PC-9 (cell line): ENCODE measurements around the gene HSPA9. TPM values are rescaled to one million over a fixed set of nuclear protein-coding genes. Genes with fewer than 3 reads are reported as not detected.

Experiments
- BruUV-seq: library from RNA; stranded (reverse); fragments of 400-500 nt; replicated peaks from 2 replicates; lab custom pipeline; 2021; lab: Mats Ljungman, UMichigan
- CTCF ChIA-PET: fragments of 300-600 bp; sonication (Branson Sonifier 250); formaldehyde crosslinking; loops from one replicate; lab custom pipeline; 2022; ENCODE audit warnings: antibody characterized with exemption; lab: Charles Lee
- POLR2A ChIA-PET: fragments of 300-600 bp; sonication (Branson Sonifier 250); formaldehyde crosslinking; loops from one replicate; lab custom pipeline; 2022; ENCODE audit warnings: antibody characterized with exemption; ENCODE audit not compliant: unreplicated experiment; lab: Charles Lee
- DNase-seq, 2 experiments: peaks; one replicate each; pipeline versions ENCODE4 v3.0.0 to v3.0.0-alpha.2; 2015 to 2022; ENCODE audit warnings: mixed read lengths in 1 of 2
- H2AFZ ChIP-seq: fragments of 200-600 bp; sonication (generic); 2 replicates; pipeline ENCODE4 v1.8.1; 2017; ENCODE audit warnings: antibody characterized with exemption
- H3F3A ChIP-seq: fragments of 200-600 bp; sonication (generic); 2 replicates; pipeline ENCODE4 v1.8.1; 2017; ENCODE audit warnings: antibody characterized with exemption, mild to moderate bottlenecking, low read depth; ENCODE audit not compliant: insufficient read depth
- H3K27ac ChIP-seq: fragments of 200-600 bp; sonication (generic); 2 replicates; pipeline ENCODE4 v1.6.1; 2016; ENCODE audit warnings: mixed run types
- H3K27me3 ChIP-seq: fragments of 200-600 bp; sonication (generic); 2 replicates; pipeline ENCODE4 v1.6.1; 2016; ENCODE audit warnings: low read depth, mixed run types; ENCODE audit not compliant: insufficient read depth
- H3K36me3 ChIP-seq: fragments of 200-600 bp; sonication (generic); 2 replicates; pipeline ENCODE4 v1.6.1; 2016; ENCODE audit warnings: low read depth, mixed run types
- H3K4me1 ChIP-seq: fragments of 200-600 bp; sonication (generic); replicated peaks from 2 replicates; pipeline ENCODE4 v1.6.1; 2016; ENCODE audit warnings: mixed run types; ENCODE audit not compliant: insufficient read depth
- H3K4me2 ChIP-seq: fragments of 200-600 bp; sonication (generic); 2 replicates; pipeline ENCODE4 v1.6.1; 2017; ENCODE audit warnings: mixed run types
- H3K4me3 ChIP-seq: fragments of 200-600 bp; sonication (generic); 2 replicates; pipeline ENCODE4 v1.6.1; 2016; ENCODE audit warnings: mixed run types
- H3K79me2 ChIP-seq: fragments of 200-600 bp; sonication (generic); 2 replicates; pipeline ENCODE4 v1.6.1; 2017; ENCODE audit warnings: low read depth, mixed run types
- H3K9me2 ChIP-seq: fragments of 200-600 bp; sonication (generic); 2 replicates; pipeline ENCODE4 v1.8.1; 2017; ENCODE audit warnings: mild to moderate bottlenecking; ENCODE audit not compliant: insufficient read depth
- H3K9me3 ChIP-seq: fragments of 200-600 bp; sonication (generic); 2 replicates; pipeline ENCODE4 v1.8.1; 2016; ENCODE audit warnings: low read depth; ENCODE audit not compliant: insufficient read depth
- H4K20me1 ChIP-seq: fragments of 200-600 bp; sonication (generic); 2 replicates; pipeline ENCODE4 v1.8.1; 2017; ENCODE audit not compliant: insufficient read depth
- EZH2 ChIP-seq: fragments of 200-600 bp; sonication (generic); IDR thresholded peaks from 2 replicates; pipeline ENCODE4 v1.8.0; 2017; ENCODE audit warnings: antibody characterized with exemption, low read depth
- intact Hi-C: fragments of 100-400 bp; cut with micrococcal nuclease; formaldehyde crosslinking; loops from one replicate; pipeline ENCODE4 v1.10.0; 2022; ENCODE audit not compliant: unreplicated experiment
- total RNA-seq: library from RNA; stranded (reverse); gene quantifications from 2 replicates; pipeline ENCODE4 v1.2.3, GENCODE V29; 2021
- TF ChIP-seq, protein P1 (sequence below): fragments of 200-600 bp; sonication (generic); conservative IDR thresholded peaks from 2 replicates; pipeline ENCODE4 v1.6.1; 2017; ENCODE audit warnings: mixed run types, antibody characterized with exemption, mild to moderate bottlenecking, moderate library complexity

HSPA9 gene
- total RNA-seq, 1 experiment from 2014 or later = 256 TPM

DNA sequence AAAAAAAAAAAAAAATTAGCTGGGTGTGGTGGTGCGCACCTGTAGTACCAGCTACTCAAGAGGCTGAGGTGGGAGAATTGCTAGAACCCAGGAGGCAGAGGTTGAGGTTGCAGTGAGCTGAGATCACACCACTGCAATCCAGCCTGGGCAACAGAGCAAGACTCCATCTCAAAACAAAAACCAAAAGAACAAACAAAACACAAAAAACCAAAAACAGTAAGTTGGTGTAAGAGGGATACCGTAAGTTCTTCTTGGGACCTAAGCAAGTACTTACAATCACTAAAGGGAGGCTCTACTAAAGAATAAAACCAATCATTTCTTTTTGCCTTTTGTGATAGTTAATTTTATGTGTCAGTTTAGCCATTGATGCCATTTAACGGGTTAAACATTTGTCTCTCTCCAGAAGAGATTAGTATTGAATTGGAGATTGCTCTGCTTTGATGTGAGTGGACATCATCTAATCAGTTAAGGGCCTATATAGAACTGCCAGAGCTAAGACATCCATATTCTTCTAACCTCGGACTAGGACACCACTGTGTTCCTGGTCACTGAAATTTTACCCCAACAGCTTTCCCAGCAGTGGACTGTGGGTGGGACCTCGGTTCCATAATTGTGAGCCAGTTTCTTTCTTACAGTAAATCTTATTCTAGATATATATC, 21.6 kb downstream of the HSPA9 start:
- no peak for DNase-seq
- Histone ChIP-seq H2AFZ (no peak overlapping the region), H3K4me3 (no peak overlapping the region), H3K36me3 (peaks cover 26% of the 10 kb centered on the region), H3K4me1 (no peaks in the 10 kb centered on the region), H3K27ac (no peak overlapping the region), H3K4me2 (no peak overlapping the region), H3K79me2 (peaks cover 10% of the 10 kb centered on the region; the same call in 1 of the 2 replicates), H4K20me1 (peaks cover 31% of the 10 kb centered on the region), H3K9me2 (no peaks in the 10 kb centered on the region), H3K27me3 (no peaks in the 10 kb centered on the region), H3F3A (peaks cover 88% of the 10 kb centered on the region), H3K9me3 (no peaks in the 10 kb centered on the region)
- intact Hi-C loops = no loop called here
- TF ChIP-seq, protein P1, sequence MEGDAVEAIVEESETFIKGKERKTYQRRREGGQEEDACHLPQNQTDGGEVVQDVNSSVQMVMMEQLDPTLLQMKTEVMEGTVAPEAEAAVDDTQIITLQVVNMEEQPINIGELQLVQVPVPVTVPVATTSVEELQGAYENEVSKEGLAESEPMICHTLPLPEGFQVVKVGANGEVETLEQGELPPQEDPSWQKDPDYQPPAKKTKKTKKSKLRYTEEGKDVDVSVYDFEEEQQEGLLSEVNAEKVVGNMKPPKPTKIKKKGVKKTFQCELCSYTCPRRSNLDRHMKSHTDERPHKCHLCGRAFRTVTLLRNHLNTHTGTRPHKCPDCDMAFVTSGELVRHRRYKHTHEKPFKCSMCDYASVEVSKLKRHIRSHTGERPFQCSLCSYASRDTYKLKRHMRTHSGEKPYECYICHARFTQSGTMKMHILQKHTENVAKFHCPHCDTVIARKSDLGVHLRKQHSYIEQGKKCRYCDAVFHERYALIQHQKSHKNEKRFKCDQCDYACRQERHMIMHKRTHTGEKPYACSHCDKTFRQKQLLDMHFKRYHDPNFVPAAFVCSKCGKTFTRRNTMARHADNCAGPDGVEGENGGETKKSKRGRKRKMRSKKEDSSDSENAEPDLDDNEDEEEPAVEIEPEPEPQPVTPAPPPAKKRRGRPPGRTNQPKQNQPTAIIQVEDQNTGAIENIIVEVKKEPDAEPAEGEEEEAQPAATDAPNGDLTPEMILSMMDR = no peak
- no peak for TF ChIP-seq EZH2
- no TSS peak for BruUV-seq
- ChIA-PET POLR2A (interaction anchor here (0.6 kb wide), 1 partner anchor 83 kb away, joined by 4 read pairs; no protein-coding TSS in a partner anchor), CTCF (interaction anchor here (0.7 kb wide), 1 partner anchor 809 kb away, joined by 3 read pairs; no protein-coding TSS in a partner anchor)

DNA sequence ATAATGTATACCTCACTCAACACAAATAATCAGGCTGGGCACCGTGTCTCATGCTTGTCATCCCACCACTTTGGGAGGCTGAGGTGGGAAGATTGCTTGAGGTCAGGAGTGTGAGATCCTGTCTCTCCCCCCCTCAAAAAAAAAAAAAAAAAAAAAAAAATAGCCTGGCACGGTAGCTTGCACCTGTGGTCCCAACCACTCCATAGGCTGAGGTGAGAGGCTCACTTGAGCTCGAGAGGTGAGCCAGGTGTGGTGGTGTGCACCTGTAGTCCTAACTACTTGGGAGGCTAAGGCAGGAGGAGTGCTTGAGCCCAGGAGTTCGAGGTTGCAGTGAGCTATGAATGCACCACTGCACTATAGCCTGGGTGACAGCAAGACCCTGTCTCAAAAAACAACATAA, 22.5 kb downstream of the HSPA9 start:
- Histone ChIP-seq H3K36me3 (peaks cover 18% of the 10 kb centered on the region), H3F3A (peaks cover 88% of the 10 kb centered on the region), H3K9me3 (no peaks in the 10 kb centered on the region), H3K4me1 (no peaks in the 10 kb centered on the region), H3K27ac (no peak overlapping the region), H3K9me2 (no peaks in the 10 kb centered on the region), H2AFZ (no peak overlapping the region), H3K4me2 (no peak overlapping the region), H3K79me2 (peaks cover 17% of the 10 kb centered on the region; the same call in 1 of the 2 replicates), H4K20me1 (peaks cover 25% of the 10 kb centered on the region), H3K4me3 (no peak overlapping the region), H3K27me3 (no peaks in the 10 kb centered on the region)
- TF ChIP-seq, protein P1 = no peak
- TF ChIP-seq EZH2 = no peak
- intact Hi-C loops = no loop called here
- no TSS peak for BruUV-seq
- CTCF ChIA-PET = no interaction called here
- DNase-seq = no peak
- POLR2A ChIA-PET = interaction anchor here (0.6 kb wide), 2 partner anchors 82 to 1211 kb away, joined by 3 to 4 read pairs; no protein-coding TSS in a partner anchor

DNA sequence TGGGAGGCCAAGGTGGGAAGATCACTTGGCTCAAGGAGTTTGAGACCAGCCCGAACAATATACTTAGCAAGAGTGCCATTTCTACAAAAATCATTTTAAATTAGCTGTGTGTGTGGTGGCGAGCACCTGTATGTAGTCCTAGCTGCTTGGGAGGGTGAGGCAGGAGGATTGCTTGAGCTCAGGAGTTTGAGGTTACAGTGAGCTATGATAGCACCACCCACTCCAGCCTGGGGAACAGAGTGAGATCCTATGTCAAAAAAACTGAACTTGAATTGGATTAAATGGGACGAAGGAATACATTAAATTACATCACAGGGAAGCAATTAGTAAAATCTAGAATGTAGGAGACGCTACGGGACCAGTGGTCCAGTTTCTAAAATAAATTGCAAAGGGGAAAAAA, 25.8 kb downstream of the HSPA9 start:
- Histone ChIP-seq H3K9me2 (no peaks in the 10 kb centered on the region), H3K4me1 (peaks cover 11% of the 10 kb centered on the region), H3K79me2 (peaks cover 49% of the 10 kb centered on the region), H3K27me3 (no peaks in the 10 kb centered on the region), H3K36me3 (0 out of 2 replicates have a peak, but pooled peaks cover 15% of the 10 kb centered on the region), H2AFZ (no peak overlapping the region), H3K4me3 (no peak overlapping the region), H3K9me3 (no peaks in the 10 kb centered on the region), H3K4me2 (no peak overlapping the region), H3K27ac (no peak overlapping the region), H3F3A (peaks cover 80% of the 10 kb centered on the region), H4K20me1 (peaks cover 16% of the 10 kb centered on the region)
- intact Hi-C loops = loop anchor here (10.0 kb wide), 1 partner anchor 365 kb away; no protein-coding TSS in a partner anchor
- no TSS peak for BruUV-seq
- ChIA-PET POLR2A (interaction anchor here (0.6 kb wide), 2 partner anchors 18 to 477 kb away, joined by 3 to 7 read pairs; no protein-coding TSS in a partner anchor), CTCF (no interaction called here)
- no peak for DNase-seq
- TF ChIP-seq EZH2 = no peak
- TF ChIP-seq, protein P1 = no peak
